GM12878 (cell line): ENCODE measurements around the gene AMPD3. TPM values are rescaled to one million over a fixed set of nuclear protein-coding genes. Genes with fewer than 3 reads are reported as not detected.

Experiments used
- CHD1 ChIP-seq: IDR thresholded peaks from 2 replicates; pipeline ENCODE4 v1.6.1; 2012; ENCODE audit warnings: low read depth, low read length, improper control_type of control experiment
- CTCF ChIP-seq, 3 experiments: IDR thresholded peaks in 2 of 3; conservative IDR thresholded peaks in 1 of 3; 2 replicates each; pipeline ENCODE4 v1.5.1; 2011; ENCODE audit warnings: low read depth in 3 of 3, low read length in 3 of 3, mild to moderate bottlenecking in 3 of 3, control low read depth in 2 of 3, moderate library complexity in 2 of 3, inconsistent platforms in 1 of 3, mixed read lengths in 1 of 3; ENCODE audit not compliant: control insufficient read depth in 2 of 3, insufficient read depth in 1 of 3; ENCODE audit errors: extremely low read depth in 1 of 3
- DPF2 ChIP-seq: fragments of 450-650 bp; IDR thresholded peaks from 2 replicates; pipeline ENCODE4 v1.6.1; 2017; ENCODE audit warnings: mild to moderate bottlenecking
- IKZF1 ChIP-seq: fragments of 450-650 bp; conservative IDR thresholded peaks from 2 replicates; pipeline ENCODE4 v1.6.1; 2017; ENCODE audit warnings: antibody characterized with exemption, mild to moderate bottlenecking
- IKZF2 ChIP-seq, 2 experiments: fragments of 450-650 bp; IDR thresholded peaks; 2 replicates each; pipeline ENCODE4 v1.6.1; 2017; ENCODE audit warnings: mild to moderate bottlenecking in 2 of 2, moderate library complexity in 2 of 2
- KLF5 ChIP-seq: fragments of 450-650 bp; IDR thresholded peaks from 2 replicates; pipeline ENCODE4 v1.6.1; 2014; ENCODE audit warnings: mild to moderate bottlenecking; ENCODE audit not compliant: partially characterized antibody
- NFIC ChIP-seq: IDR thresholded peaks from 2 replicates; pipeline ENCODE4 v1.6.1; 2012; ENCODE audit warnings: low read depth, mild to moderate bottlenecking, inconsistent platforms, low read length, moderate library complexity
- POLR2A ChIP-seq: IDR thresholded peaks from 2 replicates; pipeline ENCODE4 v1.6.1; 2011; ENCODE audit warnings: low read depth, mild to moderate bottlenecking, low read length
- RCOR1 ChIP-seq: conservative IDR thresholded peaks from 2 replicates; pipeline ENCODE4 v1.6.1; 2012; ENCODE audit warnings: low read depth, low read length, improper control_type of control experiment
- USF1 ChIP-seq: IDR thresholded peaks from 2 replicates; pipeline ENCODE4 v1.6.1; 2011; ENCODE audit warnings: borderline replicate concordance, low read depth, mild to moderate bottlenecking, moderate library complexity, mixed read lengths, low read length; ENCODE audit not compliant: insufficient read depth; ENCODE audit errors: extremely low read length
- polyA plus RNA-seq, 11 experiments: library from polyadenylated mRNA; depleted of rRNA in 4 of 11; unstranded in 6 of 11; stranded (reverse) in 5 of 11; fragments of >200 nt; fragmentation: Nextera tagmentation in 4 of 11; fragmentation: Illumina TruSeq in 1 of 11; extraction: Ambion mirVana in 4 of 11; extraction: Trizol in 1 of 11; gene quantifications; 1 replicate in 1 of 11; 2 replicates in 10 of 11; pipeline versions ENCODE4 v1.2.1 to v1.2.3, GENCODE V29; 2011 to 2016; ENCODE audit warnings: inconsistent platforms in 2 of 11, missing spikeins in 2 of 11, low read depth in 1 of 11
- total RNA-seq, 4 experiments: library from RNA; depleted of rRNA in 3 of 4; stranded (reverse); fragments of >200 nt in 3 of 4; fragmentation: Illumina TruSeq in 1 of 4; extraction: Trizol in 1 of 4; gene quantifications; 2 replicates each; pipeline versions ENCODE4 v1.2.1 to v1.2.3, GENCODE V29; 2013 to 2021

AMPD3 gene
- total and polyA plus RNA-seq, 10 of the 15 experiments (the other 5 are each of a cell fraction or from before 2014, with no cell fraction given), result 5.6 to 28.6 (median 15.9) TPM

- no peak for TF ChIP-seq KLF5
- no peak for TF ChIP-seq NFIC
- no peak for TF ChIP-seq USF1
- no peak for TF ChIP-seq CHD1
- peak; percentile 23 to 48 (median 44); a peak in 5 of 6 replicates for TF ChIP-seq CTCF (IDR thresholded peaks at IDR 0.05 in 2 of 3, conservative IDR thresholded peaks at IDR 0.05 in 1 of 3; ENCODE audit: control insufficient read depth in 2 of 3, extremely low read depth in 1 of 3, insufficient read depth in 1 of 3, low read depth in 3 of 3, low read length in 3 of 3)
- TF ChIP-seq DPF2, result peak; percentile 52; the same call in 1 of the 2 replicates
- no peak for TF ChIP-seq RCOR1
- peak; percentile 35; the same call in 1 of the 2 replicates for TF ChIP-seq IKZF1
- peak; percentile 42; the same call in 1 of the 2 replicates for TF ChIP-seq POLR2A
- 0 out of 4 replicates have a peak, but pooled peaks of 1 of the 2 experiments have one; percentile 8 for TF ChIP-seq IKZF2 (IDR thresholded peaks at IDR 0.05)
These were observed 4.3 kb upstream of the AMPD3 start (continued) for GRCh38 chr11:10450462-10451425.
